Stimulated activated CD4-positive, alpha-beta T cell treated with anti-CD3 and anti-CD28 coated beads, Interleukin-12 subunit alpha, Interleukin-12 subunit beta, amount 100 ng/mL, for 24 hours (primary cell): ENCODE measurements around the gene ZNF181.
A peak's percentile ranks its signal among the peaks of the same experiment; 100 is the strongest.

Source experiments
- DNase-seq, 2 experiments: peaks; one replicate each; pipeline ENCODE4 v3.0.0-alpha.2; 2020; ENCODE audit warnings: low read depth in 2 of 2

ZNF181 gene

DNA sequence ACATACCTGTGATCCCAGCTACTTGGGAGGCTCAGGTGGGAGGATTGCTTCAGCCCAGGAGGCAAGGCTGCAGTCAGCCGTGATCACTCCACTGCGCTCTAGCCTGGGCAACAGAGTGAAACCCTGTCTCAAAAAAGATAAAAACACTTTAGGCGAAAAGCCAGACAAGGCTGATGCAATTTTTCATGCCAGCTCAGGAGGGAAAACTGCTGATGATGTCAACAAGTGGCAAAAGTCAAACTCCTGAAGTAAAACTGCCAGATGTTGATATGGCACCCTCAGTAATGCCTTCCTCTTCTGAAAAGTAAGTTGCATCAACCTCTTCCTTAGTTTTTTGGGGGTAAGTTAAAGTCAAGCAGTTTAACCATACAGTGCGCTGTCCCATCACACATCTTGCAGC lies 23.4 kb downstream of the ZNF181 start:
- no peak for DNase-seq

DNA sequence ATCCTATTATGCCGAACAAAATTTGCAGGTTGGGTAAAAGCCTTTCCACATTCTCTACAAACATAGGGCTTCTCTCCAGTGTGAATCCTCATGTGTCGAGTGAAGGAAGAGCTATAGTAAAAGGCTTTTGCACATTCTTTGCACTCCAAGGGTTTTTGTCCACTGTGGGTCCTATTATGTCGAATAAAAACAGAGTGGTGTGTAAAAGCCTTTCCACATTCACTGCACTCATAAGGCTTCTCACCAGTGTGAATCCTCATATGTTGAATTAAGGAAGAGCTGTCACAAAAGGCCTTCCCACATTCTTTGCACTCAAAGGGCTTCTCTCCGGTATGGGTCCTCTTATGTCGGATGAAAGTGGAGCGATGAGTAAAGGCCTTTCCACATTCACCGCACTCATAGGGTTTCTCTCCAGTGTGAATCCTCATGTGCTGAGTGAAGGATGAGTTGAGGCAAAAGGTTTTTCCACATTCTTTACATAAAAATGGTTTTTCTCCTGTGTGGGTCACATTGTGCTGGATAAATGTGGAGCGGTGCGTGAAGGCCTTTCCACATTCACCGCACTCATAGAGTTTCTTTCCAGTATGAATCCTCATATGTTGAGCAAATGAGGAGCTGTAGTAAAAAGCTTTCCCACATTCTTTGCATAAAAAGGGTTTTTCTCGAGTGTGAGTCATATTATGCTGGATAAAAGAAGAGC lies 25.3 kb downstream of the ZNF181 start:
- no peak for DNase-seq

DNA sequence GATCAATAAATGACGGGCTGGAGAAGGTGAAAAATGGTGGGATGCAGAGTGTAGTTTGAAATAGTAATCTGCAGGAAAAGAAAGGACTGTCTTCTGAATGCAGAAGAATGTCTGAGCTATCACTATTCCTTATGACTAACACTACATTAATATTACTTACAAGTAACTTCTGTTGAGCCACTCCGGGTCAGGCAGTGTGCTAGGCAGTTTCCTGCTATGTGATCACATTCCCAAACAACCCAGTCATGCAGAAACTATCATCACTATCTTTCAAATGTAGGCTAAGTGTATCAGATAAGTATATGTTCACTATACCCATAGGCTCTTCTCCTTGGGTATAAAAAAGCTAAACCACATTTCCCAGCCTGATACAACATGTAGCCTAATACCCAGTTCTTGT lies 32.3 kb downstream of the ZNF181 start:
- DNase-seq, result no peak

DNA sequence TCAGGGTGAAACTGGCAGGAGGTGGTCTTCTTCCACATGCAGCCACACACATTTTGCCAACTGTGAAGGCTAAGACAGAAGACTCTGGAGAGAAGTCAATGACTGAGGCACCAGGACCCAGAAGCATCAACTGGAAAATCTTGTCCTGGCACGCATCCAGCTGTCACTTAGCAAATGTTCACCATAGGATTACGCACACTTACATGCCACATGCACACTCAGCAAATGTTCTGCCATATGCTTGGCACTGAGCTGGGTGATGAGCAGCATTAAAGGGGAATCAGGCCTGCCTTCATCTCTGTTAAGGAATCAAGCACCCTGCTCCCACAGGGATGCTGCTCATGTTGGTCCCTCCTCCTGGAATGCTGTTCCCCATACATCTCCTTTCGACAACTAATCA lies 33.9 kb downstream of the ZNF181 start:
- no peak for DNase-seq

DNA sequence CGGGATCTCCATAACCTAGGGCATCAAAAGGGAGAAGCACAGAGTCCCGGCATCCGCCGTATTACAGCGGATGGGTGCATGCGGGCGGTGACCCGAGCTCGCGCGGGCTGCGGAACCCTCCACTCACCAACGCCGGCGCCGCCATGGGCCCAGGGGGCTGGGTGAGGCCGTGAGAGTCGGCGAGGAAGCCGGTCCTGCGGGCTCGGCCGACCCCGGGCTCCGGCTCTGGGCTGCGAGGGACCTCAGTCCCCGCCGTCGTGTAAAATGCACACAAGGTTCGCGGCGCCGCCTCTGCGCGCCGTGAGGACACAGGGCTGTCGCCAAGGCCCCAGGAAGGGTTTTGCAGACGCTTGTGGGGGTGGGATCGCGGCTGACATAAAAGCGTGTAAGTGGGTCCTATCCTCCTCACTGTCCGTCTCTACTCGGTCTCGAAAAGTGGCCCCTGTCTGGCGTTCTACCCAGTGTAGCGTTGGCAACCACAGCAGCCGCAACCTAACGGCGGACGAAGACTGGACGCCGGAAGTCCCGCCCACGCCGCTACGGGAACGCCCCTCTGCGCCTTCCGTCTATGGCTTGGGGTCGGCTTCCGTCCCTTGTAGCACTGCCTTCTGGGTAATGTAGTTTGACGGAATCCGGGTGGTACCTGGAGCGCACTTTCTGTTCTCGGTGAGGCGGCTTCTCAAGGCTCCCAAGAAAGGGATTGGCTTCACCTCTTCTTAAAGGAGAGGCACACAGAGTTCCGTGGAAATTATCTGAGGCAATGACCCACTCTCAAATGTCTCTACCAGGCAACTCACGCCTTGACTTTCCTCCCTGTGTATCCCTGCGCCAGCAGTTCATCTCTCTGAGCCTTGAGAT lies 38.9 kb downstream of the ZNF181 start, which contains the start of gene ZNF599:
Gene ZNF599, minus strand, starts transcription at position 519 of the 858 bp plus-strand sequence. Its CDS starts 374 bp downstream, at position 145.
- DNase-seq, result peak; percentile 76 to 86

DNA sequence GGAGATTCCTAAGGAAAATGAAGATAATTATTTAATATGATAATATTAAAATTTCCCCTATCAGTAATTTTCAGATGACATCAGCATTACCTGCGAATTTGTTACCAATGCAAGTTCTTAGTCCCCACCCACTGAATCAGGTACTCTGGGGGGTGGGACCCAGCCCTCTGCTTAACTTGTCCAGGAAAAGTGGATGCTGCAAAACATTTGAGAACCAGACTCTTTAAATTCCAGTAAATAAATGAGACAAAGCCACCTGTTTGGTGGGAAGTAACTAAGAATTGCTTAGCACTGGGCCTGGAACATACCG lies 39.5 kb downstream of the ZNF181 start:
- DNase-seq, result no peak

DNA sequence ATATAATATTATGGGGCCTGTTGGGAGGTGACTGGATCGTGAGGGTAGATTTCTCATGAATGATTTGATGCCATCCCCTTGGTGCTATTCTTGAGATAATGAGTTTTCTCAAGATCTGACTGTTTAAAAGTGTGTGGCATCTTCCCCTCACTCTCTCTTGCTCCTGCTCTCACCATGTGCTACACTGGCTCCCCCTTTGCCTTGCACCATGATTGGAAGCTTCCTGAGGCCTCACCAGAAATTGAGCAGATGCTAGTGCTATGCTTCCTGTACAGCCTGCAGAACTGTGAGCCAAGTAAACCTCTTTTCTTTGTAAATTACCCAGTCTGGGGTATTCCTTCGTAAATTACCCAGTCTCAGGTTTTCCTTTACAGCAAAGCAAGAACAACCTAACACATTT lies 40.8 kb downstream of the ZNF181 start:
- DNase-seq, result no peak

DNA sequence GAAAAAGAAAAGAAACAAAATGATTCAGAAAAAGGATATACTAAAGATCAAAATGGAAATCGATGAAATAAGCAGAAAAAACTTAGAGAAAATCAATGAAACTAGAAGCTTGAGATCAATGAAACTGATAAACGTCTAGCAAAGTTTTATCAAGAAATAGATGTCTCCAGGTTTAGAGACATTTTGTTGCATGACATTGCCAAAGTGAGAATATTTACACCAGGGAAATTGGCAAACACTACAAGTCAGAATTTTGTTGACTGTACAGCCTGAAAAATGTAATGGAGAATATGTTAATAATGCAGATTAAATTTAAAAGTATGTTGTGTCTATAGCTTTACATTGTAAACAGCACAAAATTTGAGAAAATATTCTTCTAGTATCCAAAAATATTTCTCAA lies 44.3 kb downstream of the ZNF181 start:
- DNase-seq, result no peak

DNA sequence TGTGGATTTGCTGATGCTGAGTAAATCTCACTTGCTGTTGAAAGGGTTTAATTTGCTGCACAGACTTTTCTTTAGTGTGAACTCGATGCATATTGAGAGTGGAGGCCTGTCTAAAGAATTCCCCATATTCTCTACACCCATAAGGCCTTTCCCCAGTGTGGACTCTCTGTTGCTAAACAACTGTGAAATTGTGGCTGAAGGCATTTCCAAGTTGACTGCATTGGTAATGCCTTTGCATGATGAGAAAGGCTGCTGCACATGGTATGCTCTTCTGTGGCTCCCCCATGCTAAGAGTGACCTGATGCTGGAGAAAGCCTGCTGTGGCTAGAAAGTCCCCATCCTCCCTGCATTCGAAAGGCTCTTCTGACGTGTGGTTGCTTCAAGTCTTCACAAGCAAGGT lies 45.6 kb downstream of the ZNF181 start:
- DNase-seq, result no peak

DNA sequence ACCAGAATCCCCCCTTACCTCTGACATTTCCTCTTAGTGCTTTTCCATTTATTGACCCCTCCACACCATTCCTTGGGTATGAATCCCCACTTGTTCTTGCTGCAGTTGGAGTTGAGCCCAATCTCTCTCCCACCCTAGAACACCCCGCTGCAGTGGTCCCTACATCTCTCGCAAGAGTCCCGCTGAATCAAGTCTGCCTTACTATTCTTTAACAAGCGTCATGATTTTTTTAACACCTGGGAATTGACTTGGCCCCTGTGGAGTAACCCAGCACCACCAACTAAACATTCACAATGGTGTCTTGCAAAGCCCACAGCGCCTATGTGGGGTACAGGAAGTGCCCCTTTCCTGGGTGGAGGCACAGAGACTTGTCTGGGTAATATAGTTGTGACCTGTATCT lies 52.2 kb downstream of the ZNF181 start:
- no peak for DNase-seq

DNA sequence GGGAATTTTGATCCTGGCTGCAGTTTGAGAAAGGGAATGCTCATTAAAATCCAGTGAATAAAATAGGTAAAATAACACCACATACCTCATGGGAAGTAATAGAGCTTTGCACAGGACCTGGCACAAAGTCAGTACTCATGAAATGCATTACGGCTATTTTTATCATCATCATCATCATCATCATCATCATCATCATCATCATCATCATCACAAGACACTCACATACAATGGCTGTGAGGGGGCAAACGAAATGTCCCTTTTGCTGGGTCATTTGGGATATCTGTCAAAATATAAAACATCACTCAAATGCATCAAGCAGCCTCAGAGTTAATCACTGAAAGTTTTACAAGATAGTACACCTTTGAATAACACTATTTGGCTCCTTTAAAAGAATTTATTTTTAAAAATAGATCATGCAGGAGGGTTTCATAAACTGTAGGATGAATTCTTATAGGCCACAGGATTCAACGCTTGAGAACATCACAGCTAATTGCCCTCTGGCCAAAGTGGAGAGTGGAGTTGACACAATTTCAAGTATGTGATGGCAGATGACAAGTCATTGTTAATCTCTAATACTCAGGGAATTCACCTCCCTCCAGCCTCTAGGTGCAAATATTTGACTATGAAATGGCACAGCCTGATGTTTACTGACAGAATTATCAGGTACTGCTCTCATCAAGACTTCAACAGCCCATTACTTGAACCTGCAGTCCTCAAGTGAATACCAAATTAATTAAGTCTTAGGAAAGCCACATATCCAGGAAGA lies 53.2 kb downstream of the ZNF181 start:
- no peak for DNase-seq

DNA sequence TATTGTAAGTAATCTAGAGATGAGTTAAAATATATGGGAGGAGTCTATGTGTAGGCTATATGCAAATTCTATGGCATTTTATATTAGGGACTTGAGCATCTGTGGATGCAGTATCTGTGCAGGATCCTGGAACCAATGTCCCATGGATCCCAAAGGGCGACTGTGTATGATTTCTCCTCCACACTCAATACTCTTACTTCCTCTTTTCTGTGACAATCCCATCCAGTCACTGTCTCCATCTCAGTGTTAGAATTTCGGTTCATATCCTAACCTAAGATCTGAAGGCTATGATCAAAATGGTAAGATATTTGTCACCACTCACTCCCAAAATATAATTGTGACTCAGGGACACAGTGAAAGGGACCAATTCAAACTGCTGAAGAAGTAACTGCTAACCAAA lies 54.0 kb downstream of the ZNF181 start:
- no peak for DNase-seq

DNA sequence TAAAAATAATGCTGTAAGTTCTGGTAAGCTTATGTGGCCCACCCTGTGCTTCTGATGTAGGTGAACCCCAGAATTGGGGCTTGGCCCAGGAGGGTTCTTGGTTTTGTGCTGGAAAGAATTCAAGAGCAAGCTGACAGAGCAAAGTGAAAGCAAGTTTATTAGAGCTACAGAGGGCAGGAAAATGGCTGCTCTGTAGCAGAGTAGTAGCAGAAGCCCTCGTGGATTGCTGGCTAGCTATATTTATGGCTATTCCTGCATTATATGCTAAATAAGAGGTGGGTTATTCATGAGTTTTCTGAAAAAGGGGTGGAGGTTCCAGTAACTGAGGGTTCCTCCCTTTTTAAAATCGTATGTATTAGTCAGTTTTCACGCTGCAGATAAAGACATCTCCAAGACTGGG lies 59.5 kb downstream of the ZNF181 start:
- no peak for DNase-seq

DNA sequence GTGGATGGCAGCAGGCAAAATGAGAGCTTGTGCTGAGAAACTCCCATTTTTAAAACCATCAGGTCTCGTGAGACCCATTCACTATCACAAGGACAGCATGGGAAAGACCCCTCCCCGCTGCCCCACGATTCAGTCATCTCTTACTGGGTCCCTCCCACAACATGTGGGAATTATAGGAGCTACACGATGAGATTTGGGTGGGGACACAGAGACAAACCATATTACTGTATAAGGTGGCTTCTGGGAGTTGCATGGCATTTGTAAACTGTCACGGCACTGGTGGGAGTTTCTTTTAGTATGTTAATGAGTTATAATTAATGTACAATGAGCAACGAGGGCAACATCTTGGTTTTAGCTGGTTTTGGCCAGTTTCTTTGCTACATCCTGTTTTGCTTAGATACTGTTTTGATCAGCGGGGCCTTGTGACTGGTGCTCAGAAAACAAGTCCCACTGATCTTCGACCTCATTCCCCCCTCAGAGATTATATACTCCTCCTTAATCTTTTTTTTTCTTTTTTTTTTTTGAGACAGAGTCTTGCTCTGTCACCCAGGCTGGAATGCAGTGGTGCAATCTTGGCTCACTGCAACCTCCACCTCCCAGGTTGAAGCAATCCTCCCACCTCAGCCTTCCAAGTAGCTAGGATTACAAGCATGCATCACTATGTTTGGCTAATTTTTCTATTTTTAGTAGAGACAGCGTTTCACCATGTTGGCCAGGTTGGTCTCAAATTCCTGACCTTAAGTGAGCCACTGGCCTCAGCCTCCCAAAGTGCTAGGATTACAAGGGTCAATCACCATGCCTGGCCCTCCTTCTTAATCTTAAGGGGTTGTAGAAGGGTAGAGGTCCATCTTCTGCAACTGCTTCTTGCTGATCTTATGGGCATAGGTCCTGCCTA lies 60.3 kb downstream of the ZNF181 start:
- DNase-seq, result no peak
